Measurements from ENCODE around the gene TGFBR2.
"Not testable (repeated sequence)": the region's sequence is repeated elsewhere in the genome, so short reads cannot be mapped to it uniquely, and the experiment has no call there.

The TGFBR2 gene

GRCh38 chr3:30620402-30621360 lies 14.3 kb downstream of the TGFBR2 start:
- DNase-seq = no peak

DNA sequence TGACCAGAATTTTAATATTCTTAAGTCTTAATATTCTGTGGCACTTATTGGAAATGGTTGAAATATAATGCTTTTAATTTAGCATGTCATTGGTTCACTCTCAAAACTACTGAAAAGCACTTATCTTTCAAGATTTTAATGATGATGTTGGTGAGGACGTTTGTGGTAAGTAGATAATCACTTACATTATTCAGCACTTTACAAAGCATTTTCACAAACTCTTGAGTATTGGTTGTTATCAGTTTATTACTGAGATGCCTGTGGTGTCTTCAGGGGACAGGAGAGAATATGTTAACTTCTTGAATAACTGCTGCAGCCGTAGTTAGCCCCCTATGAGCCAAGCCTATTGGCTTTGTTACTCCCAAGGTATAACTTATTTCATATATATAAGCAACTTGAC lies 15.2 kb downstream of the TGFBR2 start:
- DNase-seq = no peak

DNA sequence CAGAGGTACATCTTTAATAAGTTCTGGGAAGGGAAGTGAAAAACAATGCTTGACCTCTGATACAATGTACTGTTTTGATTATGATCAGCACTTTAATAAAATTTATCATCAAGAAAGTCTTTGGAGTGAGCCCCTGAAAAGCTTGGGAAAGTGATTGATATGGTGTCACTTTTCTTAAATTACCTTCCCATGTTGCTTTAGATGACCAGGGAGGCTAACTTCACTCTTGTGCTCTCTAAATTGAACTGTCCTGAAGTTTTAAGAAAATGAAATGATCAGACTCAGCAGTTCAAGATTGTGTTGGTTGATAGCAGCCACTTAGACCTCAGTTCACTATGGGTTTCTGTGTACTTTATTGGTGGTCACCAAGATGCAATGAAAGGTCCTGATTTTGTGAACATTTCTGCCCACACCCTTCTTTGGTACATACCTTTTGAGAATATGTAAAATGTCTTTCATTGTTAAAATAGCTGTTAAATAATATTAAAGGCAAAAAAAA lies 15.7 kb downstream of the TGFBR2 start:
- no peak for DNase-seq

- no peak for DNase-seq
Observed at GRCh38 chr3:30622790-30623189, 16.4 kb downstream of the TGFBR2 start.

DNA sequence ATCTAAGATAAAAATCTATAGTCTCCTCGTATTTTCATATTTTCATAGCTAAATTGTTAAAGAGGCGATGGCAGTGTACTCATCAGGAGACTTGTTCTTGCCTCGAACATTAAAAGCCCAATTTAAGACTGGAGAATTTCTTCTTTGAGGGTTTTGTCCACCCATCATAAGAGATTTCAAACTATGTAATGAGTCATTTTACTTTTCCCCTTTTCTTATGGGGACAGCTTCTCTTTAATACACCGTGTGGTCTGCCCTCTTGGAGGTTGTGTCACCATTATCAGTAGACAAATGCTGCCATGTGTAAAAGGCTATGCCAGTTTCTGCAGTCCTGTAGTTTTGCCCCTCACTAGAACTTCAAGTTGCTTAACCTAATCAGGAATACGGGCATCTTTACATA lies 16.9 kb downstream of the TGFBR2 start:
- DNase-seq = no peak

DNA sequence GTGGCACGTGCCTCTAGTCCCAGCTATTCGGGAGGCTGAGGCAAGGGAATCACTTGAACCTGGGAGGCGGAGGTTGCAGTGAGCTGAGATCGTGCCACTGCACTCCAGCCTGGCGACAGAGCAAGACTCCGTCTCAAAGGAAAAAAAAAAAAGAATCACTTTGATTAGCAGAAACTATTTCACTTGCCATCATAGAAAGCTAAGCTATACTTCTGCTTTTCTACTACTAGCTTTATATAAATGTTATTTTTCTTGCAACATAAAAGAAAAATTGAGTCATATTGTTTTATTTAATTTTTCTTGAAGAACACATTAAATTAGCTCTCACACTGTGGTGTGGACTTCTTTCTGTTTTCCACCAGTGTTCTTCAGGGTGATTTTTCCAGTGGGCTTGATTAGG lies 18.1 kb downstream of the TGFBR2 start:
- not testable (repeated sequence) for DNase-seq

GRCh38 chr3:30625541-30626438 lies 19.4 kb downstream of the TGFBR2 start:
- no peak for DNase-seq

GRCh38 chr3:30626443-30627180 lies 20.2 kb downstream of the TGFBR2 start:
- DNase-seq = no peak

- no peak for DNase-seq
Observed at GRCh38 chr3:30628205-30628900, 22.0 kb downstream of the TGFBR2 start.

DNA sequence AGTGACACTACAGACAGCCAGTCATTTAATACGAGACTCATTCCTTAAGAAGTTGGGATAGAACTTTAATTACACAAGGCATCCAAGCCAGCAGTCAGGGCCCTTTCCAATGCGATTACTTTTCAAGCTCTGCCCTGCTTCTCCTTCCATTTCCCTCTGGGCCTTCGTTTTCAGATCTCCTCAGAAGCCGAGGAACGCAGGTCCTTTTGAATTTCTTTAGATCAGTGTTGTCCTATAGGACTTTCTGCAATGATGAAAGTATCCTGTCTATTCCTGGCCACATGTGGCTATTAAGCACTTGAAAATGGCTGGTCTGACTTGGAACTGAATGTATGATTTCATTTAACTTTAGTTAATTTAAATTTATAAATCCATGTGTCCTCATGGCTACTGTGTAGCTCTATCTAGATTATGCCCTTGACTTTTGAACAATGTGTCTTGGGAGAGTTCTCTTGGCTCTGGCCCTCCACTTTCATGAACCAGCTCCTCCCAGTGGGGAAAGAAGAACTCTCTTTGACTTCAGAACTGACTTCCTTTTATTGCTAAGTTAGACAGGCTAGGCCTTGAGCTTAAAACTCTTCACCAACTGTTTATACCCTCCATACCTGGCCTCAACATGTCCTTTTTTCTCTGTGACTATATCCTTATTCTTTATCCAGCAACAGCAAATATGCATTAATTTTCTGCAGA lies 22.6 kb downstream of the TGFBR2 start:
- DNase-seq = no peak

DNA sequence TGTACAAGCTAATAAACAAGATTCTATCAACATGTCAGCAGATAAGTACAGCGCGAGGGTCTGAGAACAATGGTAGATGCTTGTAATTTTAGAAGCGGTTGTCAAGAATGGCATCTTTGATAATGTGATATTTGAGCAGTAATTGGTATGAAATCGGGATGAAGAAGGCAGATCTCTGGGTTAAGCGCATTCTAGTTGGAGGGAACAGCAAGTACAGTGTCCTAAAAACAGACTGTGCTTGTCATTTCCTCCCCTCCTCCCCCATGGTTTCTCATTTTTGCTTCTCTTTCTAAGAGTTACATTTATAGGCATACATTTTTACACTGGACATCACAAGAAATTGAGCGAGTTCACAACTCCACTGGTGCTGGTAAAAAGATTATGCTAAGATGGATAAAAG lies 23.3 kb downstream of the TGFBR2 start:
- no peak for DNase-seq

GRCh38 chr3:30630238-30631030 lies 24.0 kb downstream of the TGFBR2 start:
- DNase-seq = no peak

DNA sequence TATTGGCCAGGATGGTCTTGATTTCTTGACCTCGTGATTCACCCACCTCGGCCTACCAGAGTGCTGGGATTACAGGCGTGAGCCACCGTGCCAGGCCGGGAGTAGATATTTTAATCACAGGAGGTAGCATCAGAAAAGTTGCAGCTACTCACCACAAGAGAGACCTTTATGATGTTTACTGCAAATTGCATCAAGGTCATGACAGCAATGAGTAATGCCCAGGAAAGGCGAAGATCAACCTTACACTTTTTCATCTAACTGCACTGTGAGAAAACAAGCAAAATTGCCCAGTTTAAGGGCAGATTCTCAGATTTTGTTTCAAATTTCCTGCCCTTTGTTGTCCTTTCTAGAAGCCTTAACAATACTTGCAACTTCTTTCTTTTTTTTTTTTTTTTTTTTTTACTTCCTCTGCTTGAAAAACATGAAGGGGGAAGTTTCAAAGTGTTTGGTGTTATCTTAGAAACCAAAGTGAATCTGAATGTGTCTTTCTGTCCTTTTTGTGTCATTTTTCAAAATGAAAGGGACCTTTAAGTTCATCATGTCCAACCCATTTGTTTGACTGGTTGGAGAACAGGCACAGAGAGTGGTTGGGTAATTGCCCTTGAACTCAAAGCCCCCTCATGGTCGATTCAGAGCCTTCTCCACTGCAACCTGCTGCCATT lies 25.0 kb downstream of the TGFBR2 start:
- no peak for DNase-seq

GRCh38 chr3:30632065-30632464 lies 25.7 kb downstream of the TGFBR2 start:
- DNase-seq = no peak

- DNase-seq = no peak
Observed at GRCh38 chr3:30632521-30632920, 26.1 kb downstream of the TGFBR2 start.

DNA sequence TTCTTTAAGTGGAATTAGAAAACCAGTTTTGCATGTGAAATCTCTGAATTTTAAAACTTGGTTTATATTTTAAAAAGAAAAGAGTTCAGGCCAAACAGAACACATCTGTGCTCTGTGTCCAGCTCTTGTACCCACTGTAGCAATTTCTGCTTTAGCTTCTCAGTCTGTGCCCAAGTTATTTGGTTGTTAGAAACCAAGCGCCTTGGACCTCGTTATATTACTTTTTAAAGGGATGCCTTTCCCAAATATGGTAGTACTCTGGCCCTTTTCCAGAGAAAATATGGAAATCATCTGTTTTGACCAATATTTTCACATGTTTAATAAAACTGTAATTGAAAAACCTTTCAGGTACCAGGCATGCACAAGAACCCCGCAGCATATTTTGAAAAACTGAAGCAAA lies 27.3 kb downstream of the TGFBR2 start:
- DNase-seq = no peak

DNA sequence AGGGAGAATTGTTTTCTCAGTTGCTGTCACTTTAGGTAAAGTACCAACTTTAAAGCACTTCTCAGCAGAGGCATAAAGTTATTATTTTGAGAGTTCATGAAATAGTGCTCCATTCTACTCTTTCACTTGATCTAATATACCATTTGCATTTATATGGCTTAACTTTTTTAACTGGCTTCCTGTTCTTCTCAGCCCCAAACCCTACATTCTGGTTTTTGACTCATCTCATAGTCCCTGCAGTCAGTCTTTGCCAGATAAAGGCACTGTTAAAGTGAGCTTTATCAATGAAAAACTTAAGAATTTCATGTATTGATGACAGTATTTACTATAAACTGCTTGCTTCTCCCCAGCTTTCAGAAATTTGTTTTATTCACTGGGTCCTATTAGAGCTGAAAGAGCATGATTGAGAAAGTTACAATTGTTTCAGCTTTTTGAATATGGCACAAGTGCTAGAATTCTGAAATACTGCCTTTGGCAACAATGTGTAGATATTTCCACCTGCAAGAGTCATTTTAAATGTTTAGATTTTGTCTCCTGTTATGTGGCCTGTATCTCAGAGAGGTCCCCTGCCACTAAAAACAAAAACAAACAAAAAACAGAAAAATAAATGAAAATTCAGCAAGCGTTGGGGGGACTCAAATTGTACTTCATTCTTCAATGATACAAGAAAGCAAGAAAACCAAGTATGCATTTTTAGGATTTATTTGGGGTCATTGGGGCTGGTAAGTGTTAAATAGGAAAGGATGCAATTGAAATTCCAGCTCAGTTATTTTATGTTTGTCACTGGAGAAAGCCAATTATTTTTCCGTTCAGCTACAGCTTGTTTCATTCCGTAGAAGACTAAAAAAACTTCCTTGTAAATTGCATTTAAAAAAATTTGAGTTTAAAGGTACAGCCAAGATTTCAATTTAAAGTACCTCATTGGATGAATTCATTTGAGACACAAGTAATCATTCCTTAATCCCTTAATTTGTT lies 28.6 kb downstream of the TGFBR2 start:
- DNase-seq = no peak

- DNase-seq = no peak
Observed at GRCh38 chr3:30637310-30638219, 31.2 kb downstream of the TGFBR2 start.

Measured in NCI-H446 (cell line).